Stimulated activated CD8-positive, alpha-beta memory T cell treated with anti-CD3 and anti-CD28 coated beads, Interleukin-12 subunit alpha, Interleukin-12 subunit beta, amount 100 ng/mL, for 24 hours (primary cell): ENCODE data around the gene MYL10.
"Not testable (repeated sequence)": the region's sequence is repeated elsewhere in the genome, so short reads cannot be mapped to it uniquely, and the experiment has no call there.

Source experiments
- DNase-seq: peaks from one replicate; pipeline ENCODE4 v3.0.0-alpha.2; 2020; ENCODE audit errors: extremely low read depth

MYL10 gene

GRCh38 chr7:101651112-101651511 lies 22.0 kb upstream of the MYL10 start:
- DNase-seq: no peak

- no peak for DNase-seq
Measured at GRCh38 chr7:101650579-101651081, 21.5 kb upstream of the MYL10 start.

- DNase-seq: not testable (repeated sequence)
Measured at GRCh38 chr7:101647876-101648275, 18.8 kb upstream of the MYL10 start.

- DNase-seq: no peak
Measured at GRCh38 chr7:101645951-101646350, 16.9 kb upstream of the MYL10 start.

GRCh38 chr7:101644879-101645278 lies 15.8 kb upstream of the MYL10 start:
- no peak for DNase-seq

GRCh38 chr7:101639127-101639526 lies 10.0 kb upstream of the MYL10 start:
- not testable (repeated sequence) for DNase-seq

- no peak for DNase-seq
Measured at GRCh38 chr7:101636822-101637623, 7.9 kb upstream of the MYL10 start.

- DNase-seq: no peak
Measured at GRCh38 chr7:101635484-101635883, 6.4 kb upstream of the MYL10 start.

- DNase-seq: no peak
Measured at GRCh38 chr7:101634196-101634717, 5.2 kb upstream of the MYL10 start.

GRCh38 chr7:101633511-101633910 lies 4.4 kb upstream of the MYL10 start:
- DNase-seq: no peak

GRCh38 chr7:101632641-101633040 lies 3.5 kb upstream of the MYL10 start:
- DNase-seq: no peak

- no peak for DNase-seq
Measured at GRCh38 chr7:101631224-101631714, 2.2 kb upstream of the MYL10 start.

- DNase-seq: no peak
Measured at GRCh38 chr7:101630591-101630990, 1.5 kb upstream of the MYL10 start.

GRCh38 chr7:101628522-101628921 lies 574 bp downstream of the MYL10 start:
- DNase-seq: no peak

- no peak for DNase-seq
Measured at GRCh38 chr7:101626758-101627157, 2.3 kb downstream of the MYL10 start.

- no peak for DNase-seq
Measured at GRCh38 chr7:101626069-101626671, 2.9 kb downstream of the MYL10 start.

- no peak for DNase-seq
Measured at GRCh38 chr7:101625031-101625791, 3.9 kb downstream of the MYL10 start.

- no peak for DNase-seq
Measured at GRCh38 chr7:101624246-101625001, 4.7 kb downstream of the MYL10 start.

GRCh38 chr7:101622609-101623173 lies 6.4 kb downstream of the MYL10 start:
- DNase-seq: no peak

GRCh38 chr7:101620991-101621390 lies 8.1 kb downstream of the MYL10 start:
- no peak for DNase-seq

GRCh38 chr7:101620395-101620794 lies 8.7 kb downstream of the MYL10 start:
- DNase-seq: no peak
